ENCODE data around the gene PCSK1.
A peak's percentile ranks its signal among the peaks of the same experiment; 100 is the strongest.

The PCSK1 gene

DNA sequence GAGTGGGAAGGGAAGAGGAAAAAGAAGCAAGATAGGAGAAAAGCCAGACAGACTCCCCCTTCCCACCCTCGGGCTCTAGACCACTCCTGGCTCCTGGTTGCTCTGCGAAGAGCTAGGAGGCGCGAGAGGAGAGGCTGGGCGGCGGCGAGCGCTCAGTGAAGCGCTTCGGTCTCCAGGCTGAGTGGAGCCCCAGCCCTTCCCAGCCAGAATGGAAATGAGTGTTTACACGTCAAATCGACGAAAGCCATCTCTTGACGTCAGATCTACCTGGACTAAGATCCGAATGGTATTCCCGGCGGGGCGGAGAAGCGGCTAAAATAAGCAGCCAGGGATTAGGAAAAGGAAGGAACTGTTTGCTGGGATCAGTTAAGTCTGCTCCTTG lies at the start of gene PCSK1:
PCSK1 (minus strand) TSS at position 183 of the 382 bp plus-strand sequence. CDS start 206 bp downstream, outside the sequence.
- TF ChIP-seq CTCF (conservative IDR thresholded peaks at IDR 0.05; ENCODE audit: low read depth, low read length) = no peak
- no peak for DNase-seq (ENCODE audit: low read depth)
- H3K4me3 ChIP-seq (ENCODE audit: low read depth, low read length) = no peak within 1 kb of the TSS

DNA sequence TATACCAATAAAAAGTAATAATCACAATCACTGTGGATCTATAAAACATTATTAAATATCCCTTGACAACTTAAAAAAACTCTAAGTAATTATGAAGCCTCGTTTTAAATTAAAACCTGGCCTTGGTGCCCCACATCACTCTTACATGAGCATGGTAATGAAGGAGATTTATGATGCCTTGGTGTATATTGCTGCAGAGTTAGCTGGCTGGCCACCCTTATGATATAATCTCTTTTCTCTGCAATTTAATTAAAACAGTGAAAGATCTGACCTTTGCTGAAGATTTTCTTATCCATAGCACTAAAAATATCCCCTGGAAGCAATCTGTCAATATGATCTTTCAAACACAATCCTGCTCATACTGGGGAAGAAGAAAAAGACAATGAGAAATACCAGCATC lies 48.8 kb upstream of the PCSK1 start:
- TF ChIP-seq CTCF (conservative IDR thresholded peaks at IDR 0.05; ENCODE audit: low read depth, low read length) = no peak
- H3K4me3 ChIP-seq (ENCODE audit: low read depth, low read length) = no peak overlapping the region
- no peak for DNase-seq (ENCODE audit: low read depth)

DNA sequence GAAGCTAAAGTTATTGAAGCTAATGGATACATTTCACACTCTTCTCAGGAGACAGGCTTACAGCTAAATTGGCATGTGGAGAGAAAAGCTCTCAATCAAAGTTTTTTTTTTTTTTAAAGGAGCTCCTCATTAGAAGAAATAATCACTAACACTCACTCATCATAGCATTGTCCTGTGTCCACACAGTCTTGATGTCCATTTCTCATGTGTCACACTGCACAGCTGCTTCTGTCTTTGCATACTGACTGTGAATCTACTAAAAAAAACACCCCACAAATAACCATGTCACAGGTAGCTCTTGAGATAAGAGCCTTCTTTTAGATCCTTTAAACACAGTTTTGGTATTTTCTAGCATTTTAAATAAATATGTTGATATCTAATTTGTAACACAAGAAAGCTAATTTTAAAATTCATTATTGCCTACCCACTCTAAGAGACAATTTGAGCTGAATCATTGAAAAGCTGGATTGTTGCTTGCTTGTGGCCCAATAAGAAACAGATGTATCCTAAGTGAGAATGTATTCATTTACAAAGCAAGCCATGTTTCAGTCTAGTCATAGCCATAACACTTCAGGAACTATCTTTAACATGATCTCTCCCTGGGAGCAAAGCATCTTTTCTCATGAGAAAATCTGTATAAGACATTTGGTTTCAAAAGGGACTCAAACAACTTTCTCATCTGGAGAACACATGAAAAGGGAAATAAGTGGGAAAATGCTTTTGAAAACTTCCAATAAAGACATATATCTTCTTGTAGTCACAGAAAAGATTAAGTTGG lies 48.1 kb upstream of the PCSK1 start:
- DNase-seq (ENCODE audit: low read depth) = no peak
- H3K4me3 ChIP-seq (ENCODE audit: low read depth, low read length) = no peak overlapping the region
- no peak for TF ChIP-seq CTCF (conservative IDR thresholded peaks at IDR 0.05; ENCODE audit: low read depth, low read length)

DNA sequence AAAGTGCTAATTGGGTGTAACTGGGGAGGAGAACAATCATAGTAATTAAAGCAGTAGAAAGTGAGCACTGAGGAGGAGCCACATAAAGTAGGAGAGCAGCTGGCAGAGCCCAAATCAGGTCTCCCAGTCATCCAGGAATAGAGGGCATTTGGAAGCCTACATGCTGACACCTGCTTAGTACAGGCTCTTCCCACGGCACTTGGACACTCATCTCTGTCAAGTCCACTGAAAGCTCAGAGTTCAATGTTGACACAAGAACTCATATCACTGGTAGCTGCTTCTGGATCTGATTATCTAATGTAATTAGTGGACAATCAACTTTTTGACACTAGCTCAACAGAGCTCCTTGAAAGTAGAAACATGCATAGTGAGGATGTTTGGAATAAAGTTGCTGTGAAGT lies 45.9 kb upstream of the PCSK1 start:
- no peak for TF ChIP-seq CTCF (conservative IDR thresholded peaks at IDR 0.05; ENCODE audit: low read depth, low read length)
- no peak for DNase-seq (ENCODE audit: low read depth)
- no peak overlapping the region for H3K4me3 ChIP-seq (ENCODE audit: low read depth, low read length)

DNA sequence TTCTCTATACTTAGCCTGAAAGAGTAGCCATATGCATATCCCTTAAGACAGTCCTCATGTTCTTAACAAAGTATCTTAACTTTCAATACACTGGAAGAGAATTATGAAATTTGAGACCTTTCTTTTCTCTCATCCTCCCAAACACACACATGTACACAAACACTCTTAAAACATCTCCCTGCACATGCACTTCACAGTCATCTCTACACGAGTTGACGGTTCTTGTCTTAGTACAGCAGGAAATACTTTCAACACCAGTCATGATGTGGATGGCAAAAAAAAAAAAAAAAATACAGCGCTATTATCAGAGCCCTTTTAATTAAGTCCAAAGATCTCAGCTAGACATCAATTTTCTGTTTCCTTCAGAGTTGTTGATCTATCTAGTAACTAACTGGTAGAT lies 43.6 kb upstream of the PCSK1 start:
- DNase-seq (ENCODE audit: low read depth) = peak; percentile 73

GRCh38 chr5:96474073-96474472 lies 41.0 kb upstream of the PCSK1 start:
- no peak for DNase-seq (ENCODE audit: low read depth)
- no peak for TF ChIP-seq CTCF (conservative IDR thresholded peaks at IDR 0.05; ENCODE audit: low read depth, low read length)

More for the DNA sequence above, 43.6 kb upstream of the PCSK1 start:
- no peak for TF ChIP-seq CTCF (conservative IDR thresholded peaks at IDR 0.05; ENCODE audit: low read depth, low read length)
- H3K4me3 ChIP-seq (ENCODE audit: low read depth, low read length) = no peak overlapping the region

DNA sequence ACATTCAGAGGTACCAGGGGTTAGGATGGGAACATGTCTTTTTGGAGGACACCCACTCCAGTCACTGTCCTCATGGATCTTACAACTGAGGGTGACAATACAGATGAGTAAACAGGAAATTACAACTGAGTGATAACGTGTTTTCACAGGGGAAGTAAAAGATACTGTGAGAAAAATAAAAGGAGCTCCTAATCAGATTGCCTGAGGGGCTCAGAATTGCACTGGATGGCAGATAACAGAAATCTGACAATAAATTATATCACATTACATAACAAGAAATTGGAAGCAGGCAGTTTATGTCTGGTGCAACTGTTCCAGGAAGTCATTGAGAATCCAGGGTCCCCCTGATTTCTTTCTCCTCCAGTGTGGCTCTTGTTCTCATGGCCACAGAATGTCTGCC lies 40.1 kb upstream of the PCSK1 start:
- no peak for TF ChIP-seq CTCF (conservative IDR thresholded peaks at IDR 0.05; ENCODE audit: low read depth, low read length)
- DNase-seq (ENCODE audit: low read depth) = no peak
- H3K4me3 ChIP-seq (ENCODE audit: low read depth, low read length) = no peak overlapping the region

More at GRCh38 chr5:96474073-96474472, 41.0 kb upstream of the PCSK1 start:
- no peak overlapping the region for H3K4me3 ChIP-seq (ENCODE audit: low read depth, low read length)
